ENCODE data around the gene LGR6. TPM values are rescaled to one million over a fixed set of nuclear protein-coding genes. Genes with fewer than 3 reads are reported as not detected.

Gene LGR6
- total RNA-seq, 1 experiment from 2014 or later: 0.08 TPM

DNA sequence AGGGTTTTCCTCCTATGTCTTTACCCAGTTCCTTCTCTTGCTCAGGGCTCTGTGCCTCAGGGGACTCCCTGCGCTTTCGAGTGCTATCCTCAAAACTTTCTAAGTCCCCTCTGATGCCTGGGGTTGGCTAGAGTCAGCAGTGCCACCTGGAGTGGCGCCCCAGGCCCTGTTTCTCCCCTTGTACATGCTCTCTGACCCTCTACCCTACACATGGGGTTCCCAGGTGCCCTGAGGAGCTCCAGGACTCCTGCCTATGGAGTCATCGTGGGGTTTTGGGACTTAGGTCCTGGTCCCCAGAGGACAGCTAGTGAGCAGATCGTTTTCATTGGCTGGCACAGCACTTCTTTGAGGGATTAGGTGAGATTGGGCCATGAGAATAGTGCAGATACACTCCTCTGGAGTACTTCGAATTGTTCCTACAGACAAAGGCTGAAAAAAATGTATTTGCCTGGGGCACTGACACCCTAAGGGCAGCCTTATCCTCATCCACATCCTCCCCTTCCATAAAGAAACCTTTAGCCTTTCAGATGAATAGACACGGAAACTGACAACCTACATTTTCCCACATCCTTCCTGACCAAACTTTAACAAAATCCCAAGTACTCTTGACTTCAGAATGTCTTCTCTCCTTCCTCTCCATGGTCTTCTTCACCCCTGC is 41.5 kb downstream of the LGR6 start:
- no TSS peak for BruUV-seq (replicated peaks)

DNA sequence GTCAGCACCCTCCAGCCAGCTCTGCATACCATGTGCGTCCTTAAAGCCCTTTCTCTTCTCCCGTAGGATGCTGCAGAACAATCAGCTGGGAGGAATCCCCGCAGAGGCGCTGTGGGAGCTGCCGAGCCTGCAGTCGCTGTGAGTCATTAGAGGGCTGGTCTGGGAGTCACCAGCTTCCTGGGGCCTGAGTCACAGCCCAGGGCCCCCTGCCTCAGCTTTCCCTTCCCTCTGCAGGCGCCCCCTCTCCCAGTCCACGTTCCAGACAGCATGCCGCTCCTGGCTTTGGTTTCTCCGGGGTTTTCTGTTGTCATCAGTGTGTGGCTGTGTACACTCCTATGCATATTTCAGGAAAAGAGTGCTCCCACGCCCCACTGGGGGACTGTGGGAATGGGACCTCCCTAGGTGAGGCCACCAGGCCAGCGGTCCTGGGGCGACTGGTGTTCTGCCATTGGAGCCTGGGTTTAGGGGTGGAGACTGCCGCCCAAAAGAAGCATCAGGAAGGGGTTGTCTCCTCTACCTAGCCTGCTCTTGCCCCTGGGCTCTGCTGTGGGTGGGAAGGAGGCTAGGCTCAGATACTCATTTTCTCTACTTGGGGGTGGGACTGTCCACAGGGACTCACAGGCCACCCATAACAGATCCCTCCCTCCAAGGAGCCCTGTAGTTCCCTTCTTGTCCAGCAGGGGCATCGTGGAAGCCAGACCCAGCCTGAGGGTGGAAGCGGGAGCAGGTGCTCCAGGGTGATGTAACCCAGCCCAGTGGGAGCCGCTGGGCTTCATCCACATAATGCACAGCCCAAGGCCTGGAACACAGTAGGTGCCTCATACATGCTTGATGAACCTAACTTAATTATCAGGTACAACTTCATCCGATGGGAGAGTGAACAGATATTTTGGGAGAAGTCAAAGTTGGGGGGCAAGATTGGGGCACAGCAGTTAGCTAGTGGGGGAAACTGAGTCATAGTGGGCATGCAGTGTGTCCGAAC is 42.5 kb downstream of the LGR6 start:
- no TSS peak for BruUV-seq (replicated peaks)
- in situ Hi-C loops (cut with HindIII; ENCODE audit: low pct_unique_long_range_greater_than_20kb, low sequenced_read_pairs) (no loop called here), intact Hi-C loops (cut with micrococcal nuclease; ENCODE audit: unreplicated experiment) (no loop called here)
- POLR2A ChIA-PET: no interaction called here
- H3K36me3 ChIP-seq (ENCODE audit: control insufficient read depth, insufficient read depth, low read length): no peaks in the 10 kb centered on the region
- peaks cover 24% of the 10 kb centered on the region for H3K4me1 ChIP-seq (ENCODE audit: control insufficient read depth, insufficient read depth, low read length)
- ATAC-seq (peak; percentile 91), DNase-seq (ENCODE audit: low read depth, low spot score) (peak; percentile 88)
- TF ChIP-seq, protein P1, sequence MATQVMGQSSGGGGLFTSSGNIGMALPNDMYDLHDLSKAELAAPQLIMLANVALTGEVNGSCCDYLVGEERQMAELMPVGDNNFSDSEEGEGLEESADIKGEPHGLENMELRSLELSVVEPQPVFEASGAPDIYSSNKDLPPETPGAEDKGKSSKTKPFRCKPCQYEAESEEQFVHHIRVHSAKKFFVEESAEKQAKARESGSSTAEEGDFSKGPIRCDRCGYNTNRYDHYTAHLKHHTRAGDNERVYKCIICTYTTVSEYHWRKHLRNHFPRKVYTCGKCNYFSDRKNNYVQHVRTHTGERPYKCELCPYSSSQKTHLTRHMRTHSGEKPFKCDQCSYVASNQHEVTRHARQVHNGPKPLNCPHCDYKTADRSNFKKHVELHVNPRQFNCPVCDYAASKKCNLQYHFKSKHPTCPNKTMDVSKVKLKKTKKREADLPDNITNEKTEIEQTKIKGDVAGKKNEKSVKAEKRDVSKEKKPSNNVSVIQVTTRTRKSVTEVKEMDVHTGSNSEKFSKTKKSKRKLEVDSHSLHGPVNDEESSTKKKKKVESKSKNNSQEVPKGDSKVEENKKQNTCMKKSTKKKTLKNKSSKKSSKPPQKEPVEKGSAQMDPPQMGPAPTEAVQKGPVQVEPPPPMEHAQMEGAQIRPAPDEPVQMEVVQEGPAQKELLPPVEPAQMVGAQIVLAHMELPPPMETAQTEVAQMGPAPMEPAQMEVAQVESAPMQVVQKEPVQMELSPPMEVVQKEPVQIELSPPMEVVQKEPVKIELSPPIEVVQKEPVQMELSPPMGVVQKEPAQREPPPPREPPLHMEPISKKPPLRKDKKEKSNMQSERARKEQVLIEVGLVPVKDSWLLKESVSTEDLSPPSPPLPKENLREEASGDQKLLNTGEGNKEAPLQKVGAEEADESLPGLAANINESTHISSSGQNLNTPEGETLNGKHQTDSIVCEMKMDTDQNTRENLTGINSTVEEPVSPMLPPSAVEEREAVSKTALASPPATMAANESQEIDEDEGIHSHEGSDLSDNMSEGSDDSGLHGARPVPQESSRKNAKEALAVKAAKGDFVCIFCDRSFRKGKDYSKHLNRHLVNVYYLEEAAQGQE (IDR thresholded peaks at IDR 0.05; ENCODE audit: insufficient read depth in 1 of 2, low read depth in 2 of 2, low read length in 1 of 2): no peak
- TF ChIP-seq, protein P2, sequence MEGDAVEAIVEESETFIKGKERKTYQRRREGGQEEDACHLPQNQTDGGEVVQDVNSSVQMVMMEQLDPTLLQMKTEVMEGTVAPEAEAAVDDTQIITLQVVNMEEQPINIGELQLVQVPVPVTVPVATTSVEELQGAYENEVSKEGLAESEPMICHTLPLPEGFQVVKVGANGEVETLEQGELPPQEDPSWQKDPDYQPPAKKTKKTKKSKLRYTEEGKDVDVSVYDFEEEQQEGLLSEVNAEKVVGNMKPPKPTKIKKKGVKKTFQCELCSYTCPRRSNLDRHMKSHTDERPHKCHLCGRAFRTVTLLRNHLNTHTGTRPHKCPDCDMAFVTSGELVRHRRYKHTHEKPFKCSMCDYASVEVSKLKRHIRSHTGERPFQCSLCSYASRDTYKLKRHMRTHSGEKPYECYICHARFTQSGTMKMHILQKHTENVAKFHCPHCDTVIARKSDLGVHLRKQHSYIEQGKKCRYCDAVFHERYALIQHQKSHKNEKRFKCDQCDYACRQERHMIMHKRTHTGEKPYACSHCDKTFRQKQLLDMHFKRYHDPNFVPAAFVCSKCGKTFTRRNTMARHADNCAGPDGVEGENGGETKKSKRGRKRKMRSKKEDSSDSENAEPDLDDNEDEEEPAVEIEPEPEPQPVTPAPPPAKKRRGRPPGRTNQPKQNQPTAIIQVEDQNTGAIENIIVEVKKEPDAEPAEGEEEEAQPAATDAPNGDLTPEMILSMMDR (IDR thresholded peaks at IDR 0.05): peak; percentile 93
- CTCF ChIA-PET: interaction anchor here (0.6 to 0.8 kb wide), 3 partner anchors 30 to 482 kb away, joined by 3 to 8 read pairs (median 3); no protein-coding TSS in a partner anchor
- H3K27me3 ChIP-seq (ENCODE audit: control insufficient read depth, insufficient read depth, low read length): no peaks in the 10 kb centered on the region
- H3K27ac ChIP-seq (ENCODE audit: low read length): peak overlapping the region; percentile 58
- H3K4me3 ChIP-seq (ENCODE audit: low read depth in 2 of 2, low read length in 2 of 2): peak overlapping the region; percentile 13 to 45; a peak in 3 of 4 replicates
- no peaks in the 10 kb centered on the region for H3K9me3 ChIP-seq (ENCODE audit: control insufficient read depth, insufficient read depth, low read depth, low read length)

More for the DNA sequence above, 41.5 kb downstream of the LGR6 start:
- Histone ChIP-seq H3K4me3 (ENCODE audit: low read depth in 2 of 2, low read length in 2 of 2) (no peak overlapping the region), H3K4me1 (ENCODE audit: control insufficient read depth, insufficient read depth, low read length) (peaks cover 24% of the 10 kb centered on the region), H3K36me3 (ENCODE audit: control insufficient read depth, insufficient read depth, low read length) (no peaks in the 10 kb centered on the region), H3K27ac (ENCODE audit: low read length) (no peak overlapping the region), H3K9me3 (ENCODE audit: control insufficient read depth, insufficient read depth, low read depth, low read length) (no peaks in the 10 kb centered on the region), H3K27me3 (ENCODE audit: control insufficient read depth, insufficient read depth, low read length) (no peaks in the 10 kb centered on the region)
- ChIA-PET CTCF (interaction anchor here (0.6 to 0.8 kb wide), 2 partner anchors 46 to 483 kb away, joined by 3 to 8 read pairs; no protein-coding TSS in a partner anchor), POLR2A (no interaction called here)
- ATAC-seq (no peak), DNase-seq (ENCODE audit: low read depth, low spot score) (no peak)
- TF ChIP-seq, protein P1 (IDR thresholded peaks at IDR 0.05; ENCODE audit: insufficient read depth in 1 of 2, low read depth in 2 of 2, low read length in 1 of 2): no peak
- no peak for TF ChIP-seq TCF7L2 (IDR thresholded peaks at IDR 0.05; ENCODE audit: low read depth, low read length)
- no peak for TF ChIP-seq POLR2AphosphoS5 (IDR thresholded peaks at IDR 0.05; ENCODE audit: low read depth, low read length)
- no peak for TF ChIP-seq SIN3A (IDR thresholded peaks at IDR 0.05; ENCODE audit: borderline replicate concordance, insufficient read depth, low read depth, low read length)
- TF ChIP-seq, protein P2 (IDR thresholded peaks at IDR 0.05): no peak
- in situ Hi-C loops (cut with HindIII; ENCODE audit: low pct_unique_long_range_greater_than_20kb, low sequenced_read_pairs) (no loop called here), intact Hi-C loops (cut with micrococcal nuclease; ENCODE audit: unreplicated experiment) (no loop called here)

Data from Panc1 (cell line).